Spleen (tissue), 7 donors: Measurements from ENCODE around the gene PKMYT1.

ENCODE experiments used
- CTCF ChIP-seq, 11 experiments: fragments of 200-600 bp in 7 of 11; fragments of 450-650 bp in 4 of 11; sonication (generic) in 4 of 11; IDR thresholded peaks in 8 of 11; conservative IDR thresholded peaks in 3 of 11; 1 replicate in 7 of 11; 2 replicates in 4 of 11; pipeline versions ENCODE4 v1.4.0 to v1.8.0; 2016 to 2021; ENCODE audit warnings: antibody characterized with exemption in 11 of 11, inconsistent platforms in 4 of 11, mild to moderate bottlenecking in 1 of 11
- POLR2AphosphoS5 ChIP-seq, 3 donors: sonication (generic); formaldehyde crosslinking; IDR thresholded peaks; one replicate each; pipeline ENCODE4 v1.5.1; 2017; ENCODE audit warnings: antibody characterized with exemption in 3 of 3
- donor health status: DM: no; HTN: no; CAD: no; lungs with moderate emphysema.
- donor health status: DM: no; HTN: no; CAD: no.
- donor health status: DM: no; HTN: no; CAD: no.

DNA sequence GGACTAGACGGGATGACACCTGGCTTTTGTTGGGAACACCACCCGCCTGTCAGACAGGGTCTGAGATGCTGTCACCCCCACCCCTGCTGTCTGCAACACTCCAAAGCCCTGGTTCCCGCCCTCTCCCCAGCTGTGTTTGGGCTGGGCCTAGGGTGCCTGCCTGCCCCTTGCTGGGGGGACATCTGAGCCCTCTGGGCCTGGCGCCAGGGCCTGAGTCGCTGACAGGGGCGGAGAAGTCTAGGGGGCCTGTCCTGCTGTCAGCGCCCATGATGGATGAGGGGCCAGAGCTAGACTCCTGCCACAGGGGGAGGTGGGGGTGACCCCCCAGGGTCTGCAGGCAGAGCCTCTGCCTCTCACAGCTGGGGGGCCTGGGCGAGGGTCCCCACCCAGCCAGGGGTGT, 7.6 kb upstream of the PKMYT1 start:
- TF ChIP-seq CTCF (IDR thresholded peaks at IDR 0.05 in 8 of 11, conservative IDR thresholded peaks at IDR 0.05 in 3 of 11), result no peak
- TF ChIP-seq POLR2AphosphoS5 (IDR thresholded peaks at IDR 0.05), result no peak
